Neural progenitor cell (in vitro differentiated cells): ENCODE data around the gene MS4A6A. TPM values are rescaled to one million over a fixed set of nuclear protein-coding genes. Genes with fewer than 3 reads are reported as not detected.
A peak's percentile ranks its signal among the peaks of the same experiment; 100 is the strongest.

Experiments used
- DNase-seq: peaks from one replicate; pipeline ENCODE4 v3.0.0-alpha.2; 2016; ENCODE audit warnings: low spot score
- H2AFZ ChIP-seq: fragments of 200-600 bp; sonication (generic); replicated peaks from 2 replicates; pipeline ENCODE4 v1.6.1; 2016; ENCODE audit warnings: antibody characterized with exemption
- H3F3A ChIP-seq: fragments of 200-600 bp; sonication (generic); 2 replicates; pipeline ENCODE4 v1.6.1; 2016; ENCODE audit warnings: antibody characterized with exemption, low read depth
- H3K27ac ChIP-seq: fragments of 200-600 bp; sonication (generic); 2 replicates; pipeline ENCODE4 v1.5.1; 2016; ENCODE audit warnings: mild to moderate bottlenecking
- H3K27me3 ChIP-seq: fragments of 200-600 bp; sonication (generic); 2 replicates; pipeline ENCODE4 v1.6.1; 2016; ENCODE audit warnings: mild to moderate bottlenecking, moderate library complexity
- H3K36me3 ChIP-seq: fragments of 200-600 bp; sonication (generic); 2 replicates; pipeline ENCODE4 v1.5.1; 2016
- H3K4me1 ChIP-seq: fragments of 200-600 bp; sonication (generic); 2 replicates; pipeline ENCODE4 v1.6.1; 2016; ENCODE audit warnings: mixed run types
- H3K4me2 ChIP-seq: fragments of 200-600 bp; sonication (generic); 2 replicates; pipeline ENCODE4 v1.6.1; 2016
- H3K4me3 ChIP-seq: fragments of 200-600 bp; sonication (generic); 2 replicates; pipeline ENCODE4 v1.5.1; 2016
- H3K79me2 ChIP-seq: fragments of 200-600 bp; sonication (generic); 2 replicates; pipeline ENCODE4 v1.6.1; 2016; ENCODE audit warnings: low read depth
- H3K9ac ChIP-seq: fragments of 200-600 bp; sonication (generic); 2 replicates; pipeline ENCODE4 v1.6.1; 2016
- H3K9me3 ChIP-seq: fragments of 200-600 bp; sonication (generic); 2 replicates; pipeline ENCODE4 v1.5.1; 2016; ENCODE audit warnings: low read depth
- H4K20me1 ChIP-seq: fragments of 200-600 bp; sonication (generic); 2 replicates; pipeline ENCODE4 v1.6.1; 2016; ENCODE audit warnings: low read depth
- H3K27ac Mint-ChIP-seq: 3 replicates; pipeline ENCODE4 v1.8.0; 2021; ENCODE audit warnings: mixed read lengths
- H3K27me3 Mint-ChIP-seq: 2 replicates; pipeline ENCODE4 v1.8.0; 2022; ENCODE audit warnings: low read depth, mild to moderate bottlenecking, inconsistent platforms, moderate library complexity, mixed read lengths; ENCODE audit not compliant: insufficient read depth
- H3K36me3 Mint-ChIP-seq: 3 replicates; pipeline ENCODE4 v1.8.0; 2021; ENCODE audit warnings: mixed read lengths
- H3K4me1 Mint-ChIP-seq: 3 replicates; pipeline ENCODE4 v1.8.0; 2021; ENCODE audit warnings: mixed read lengths
- H3K4me3 Mint-ChIP-seq: 3 replicates; pipeline ENCODE4 v1.8.0; 2021; ENCODE audit warnings: mild to moderate bottlenecking, moderate library complexity, mixed read lengths
- H3K9me3 Mint-ChIP-seq: 3 replicates; pipeline ENCODE4 v1.8.0; 2020; ENCODE audit warnings: mixed read lengths
- EZH2 ChIP-seq: fragments of 200-600 bp; sonication (generic); IDR thresholded peaks from 2 replicates; pipeline ENCODE4 v1.6.1; 2017; ENCODE audit warnings: antibody characterized with exemption, mild to moderate bottlenecking, moderate library complexity
- EZH2phosphoT487 ChIP-seq: fragments of 200-600 bp; sonication (generic); IDR thresholded peaks from 2 replicates; pipeline ENCODE4 v1.6.1; 2017; ENCODE audit warnings: antibody characterized with exemption
- total RNA-seq: library from RNA; depleted of rRNA; stranded (reverse); fragments of >200 nt; gene quantifications from 2 replicates; pipeline ENCODE4 v1.2.3, GENCODE V29; 2015; ENCODE audit warnings: low replicate concordance
- TF ChIP-seq, protein P1 (sequence below): fragments of 200-600 bp; sonication (generic); IDR thresholded peaks from 2 replicates; pipeline ENCODE4 v1.5.1; 2017; ENCODE audit warnings: antibody characterized with exemption, mild to moderate bottlenecking

The MS4A6A gene
- total RNA-seq, 1 donor from 2014 or later = not detected

GRCh38 chr11:60169264-60169915 is 13.5 kb downstream of the MS4A6A start:
- Histone ChIP-seq H3K4me2 (no peak overlapping the region), H3K4me3 (no peak overlapping the region), H3K9me3 (peaks cover 10% of the 10 kb centered on the region), H4K20me1 (no peaks in the 10 kb centered on the region), H3K27ac (no peak overlapping the region), H3K79me2 (no peaks in the 10 kb centered on the region), H3K9ac (no peak overlapping the region), H2AFZ (no peak overlapping the region), H3K36me3 (no peaks in the 10 kb centered on the region), H3F3A (no peaks in the 10 kb centered on the region), H3K27me3 (no peaks in the 10 kb centered on the region), H3K4me1 (no peaks in the 10 kb centered on the region)
- no peaks in the 10 kb centered on the region for H3K36me3 Mint-ChIP-seq
- H3K9me3 Mint-ChIP-seq = peaks cover 27% of the 10 kb centered on the region
- no peak for TF ChIP-seq EZH2phosphoT487
- TF ChIP-seq, protein P1, sequence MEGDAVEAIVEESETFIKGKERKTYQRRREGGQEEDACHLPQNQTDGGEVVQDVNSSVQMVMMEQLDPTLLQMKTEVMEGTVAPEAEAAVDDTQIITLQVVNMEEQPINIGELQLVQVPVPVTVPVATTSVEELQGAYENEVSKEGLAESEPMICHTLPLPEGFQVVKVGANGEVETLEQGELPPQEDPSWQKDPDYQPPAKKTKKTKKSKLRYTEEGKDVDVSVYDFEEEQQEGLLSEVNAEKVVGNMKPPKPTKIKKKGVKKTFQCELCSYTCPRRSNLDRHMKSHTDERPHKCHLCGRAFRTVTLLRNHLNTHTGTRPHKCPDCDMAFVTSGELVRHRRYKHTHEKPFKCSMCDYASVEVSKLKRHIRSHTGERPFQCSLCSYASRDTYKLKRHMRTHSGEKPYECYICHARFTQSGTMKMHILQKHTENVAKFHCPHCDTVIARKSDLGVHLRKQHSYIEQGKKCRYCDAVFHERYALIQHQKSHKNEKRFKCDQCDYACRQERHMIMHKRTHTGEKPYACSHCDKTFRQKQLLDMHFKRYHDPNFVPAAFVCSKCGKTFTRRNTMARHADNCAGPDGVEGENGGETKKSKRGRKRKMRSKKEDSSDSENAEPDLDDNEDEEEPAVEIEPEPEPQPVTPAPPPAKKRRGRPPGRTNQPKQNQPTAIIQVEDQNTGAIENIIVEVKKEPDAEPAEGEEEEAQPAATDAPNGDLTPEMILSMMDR = peak; percentile 36
- no peak overlapping the region for H3K27ac Mint-ChIP-seq
- no peaks in the 10 kb centered on the region for H3K4me1 Mint-ChIP-seq
- no peaks in the 10 kb centered on the region for H3K27me3 Mint-ChIP-seq
- peak; percentile 22 for DNase-seq
- no peak overlapping the region for H3K4me3 Mint-ChIP-seq

- Mint-ChIP-seq H3K4me3 (no peak overlapping the region), H3K4me1 (no peaks in the 10 kb centered on the region), H3K27me3 (no peaks in the 10 kb centered on the region), H3K36me3 (no peaks in the 10 kb centered on the region), H3K27ac (no peak overlapping the region), H3K9me3 (peaks cover 27% of the 10 kb centered on the region)
- no peak overlapping the region for H2AFZ ChIP-seq
- no peaks in the 10 kb centered on the region for H3K36me3 ChIP-seq
- no peak overlapping the region for H3K9ac ChIP-seq
- H3K4me3 ChIP-seq = no peak overlapping the region
- no peaks in the 10 kb centered on the region for H3K27me3 ChIP-seq
- no peak overlapping the region for H3K4me2 ChIP-seq
- peaks cover 12% of the 10 kb centered on the region for H3K9me3 ChIP-seq
- TF ChIP-seq, protein P1 = no peak
- TF ChIP-seq EZH2 (no peak), EZH2phosphoT487 (no peak)
- no peaks in the 10 kb centered on the region for H3F3A ChIP-seq
- no peak for DNase-seq
- H3K27ac ChIP-seq = no peak overlapping the region
- H3K4me1 ChIP-seq = no peaks in the 10 kb centered on the region
- H4K20me1 ChIP-seq = no peaks in the 10 kb centered on the region
- no peaks in the 10 kb centered on the region for H3K79me2 ChIP-seq
These were observed 14.6 kb downstream of the MS4A6A start for GRCh38 chr11:60168306-60168705.

DNA sequence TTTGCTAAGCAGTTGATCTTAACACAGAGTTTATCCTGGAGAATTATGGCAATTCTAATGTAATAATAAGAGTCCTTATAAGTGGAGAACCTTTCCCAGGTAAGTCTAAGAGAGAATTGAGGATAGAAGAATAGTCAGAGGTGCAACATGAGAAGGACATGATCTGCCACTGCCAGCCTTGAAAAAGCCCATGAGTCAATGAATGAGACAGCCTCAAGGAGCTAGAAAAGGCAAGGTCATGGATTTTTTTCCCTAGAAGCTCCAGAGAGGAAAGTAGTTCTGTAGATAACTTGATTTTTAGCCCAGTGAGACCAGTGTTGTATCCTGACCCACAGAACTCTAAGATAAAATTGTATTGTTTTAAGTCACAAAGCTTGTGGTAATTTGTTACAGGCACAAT is 16.9 kb downstream of the MS4A6A start:
- Histone ChIP-seq H3K4me2 (no peak overlapping the region), H3K9me3 (peaks cover 12% of the 10 kb centered on the region), H3K9ac (no peak overlapping the region), H3K36me3 (no peaks in the 10 kb centered on the region), H3K27ac (no peak overlapping the region), H3F3A (no peaks in the 10 kb centered on the region), H3K4me1 (no peaks in the 10 kb centered on the region), H3K79me2 (no peaks in the 10 kb centered on the region), H4K20me1 (no peaks in the 10 kb centered on the region), H3K4me3 (no peak overlapping the region), H3K27me3 (no peaks in the 10 kb centered on the region), H2AFZ (no peak overlapping the region)
- H3K4me1 Mint-ChIP-seq = no peaks in the 10 kb centered on the region
- H3K4me3 Mint-ChIP-seq = no peak overlapping the region
- H3K36me3 Mint-ChIP-seq = no peaks in the 10 kb centered on the region
- no peaks in the 10 kb centered on the region for H3K27me3 Mint-ChIP-seq
- TF ChIP-seq EZH2phosphoT487 (no peak), EZH2 (no peak)
- TF ChIP-seq, protein P1 = no peak
- H3K9me3 Mint-ChIP-seq = peaks cover 26% of the 10 kb centered on the region
- no peak for DNase-seq
- no peak overlapping the region for H3K27ac Mint-ChIP-seq
